HG03175 (cell line): Measurements from ENCODE around the gene CCDC86.

ENCODE experiments used
- ATAC-seq: cut with Tn5 transposase; IDR thresholded peaks from one replicate; pipeline ENCODE4 v1.9.1; 2021; ENCODE audit warnings: mild to moderate bottlenecking, moderate library complexity; ENCODE audit not compliant: unreplicated experiment

Gene CCDC86

GRCh38 chr11:60868682-60869450 lies 27.0 kb downstream of the CCDC86 start:
- no peak for ATAC-seq

GRCh38 chr11:60869451-60869825 lies 27.5 kb downstream of the CCDC86 start:
- ATAC-seq: no peak

- no peak for ATAC-seq
These were observed 28.4 kb downstream of the CCDC86 start for GRCh38 chr11:60870276-60870675.

- ATAC-seq: no peak
These were observed 28.9 kb downstream of the CCDC86 start for GRCh38 chr11:60870733-60871377.

- ATAC-seq: no peak
These were observed 29.6 kb downstream of the CCDC86 start for GRCh38 chr11:60871378-60872061.

- ATAC-seq: no peak
These were observed 30.4 kb downstream of the CCDC86 start for GRCh38 chr11:60872124-60872960.

- no peak for ATAC-seq
These were observed 31.1 kb downstream of the CCDC86 start for GRCh38 chr11:60872961-60873524.

- no peak for ATAC-seq
These were observed 31.6 kb downstream of the CCDC86 start for GRCh38 chr11:60873533-60873932.

- ATAC-seq: no peak
These were observed 32.8 kb downstream of the CCDC86 start for GRCh38 chr11:60874421-60875365.

GRCh38 chr11:60875366-60876167 lies 33.7 kb downstream of the CCDC86 start:
- ATAC-seq: no peak

GRCh38 chr11:60876168-60876485 lies 34.2 kb downstream of the CCDC86 start:
- no peak for ATAC-seq

GRCh38 chr11:60878245-60879101 lies 36.6 kb downstream of the CCDC86 start:
- no peak for ATAC-seq

GRCh38 chr11:60879104-60879503 lies 37.2 kb downstream of the CCDC86 start:
- no peak for ATAC-seq

- no peak for ATAC-seq
These were observed 38.2 kb downstream of the CCDC86 start for GRCh38 chr11:60879971-60880588.

- ATAC-seq: no peak
These were observed 38.9 kb downstream of the CCDC86 start for GRCh38 chr11:60880643-60881282.

- ATAC-seq: no peak
These were observed 45.6 kb downstream of the CCDC86 start for GRCh38 chr11:60887556-60887955.

- ATAC-seq: no peak
These were observed 48.0 kb downstream of the CCDC86 start for GRCh38 chr11:60889869-60890311.
